Suppressor macrophage treated with lipopolysaccharide for 4 hours (primary cell): ENCODE data around the gene NCOA4.
A peak's percentile ranks its signal among the peaks of the same experiment; 100 is the strongest.
"Not testable (repeated sequence)": the region's sequence is repeated elsewhere in the genome, so short reads cannot be mapped to it uniquely, and the experiment has no call there.

Experiments
- DNase-seq: peaks from one replicate; pipeline ENCODE4 v3.0.0-alpha.2; 2020

Gene NCOA4

DNA sequence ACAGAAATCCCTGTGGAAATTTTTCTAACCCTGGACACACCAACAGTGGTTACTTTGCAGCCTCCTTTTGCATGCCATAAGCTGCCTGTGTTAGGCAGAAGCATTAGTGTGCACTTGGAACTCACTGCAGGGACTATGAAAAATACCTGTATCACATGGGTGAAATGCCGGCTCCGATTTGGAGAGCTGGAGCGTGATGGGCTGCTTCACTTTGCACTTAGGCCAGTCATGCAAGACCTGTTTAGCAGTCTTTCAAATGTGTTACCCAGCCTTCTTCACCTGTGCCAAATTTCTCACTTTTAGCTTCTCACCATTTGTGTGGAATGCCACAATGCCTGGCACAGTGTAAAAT lies 11.3 kb downstream of the NCOA4 start:
- DNase-seq, result no peak

DNA sequence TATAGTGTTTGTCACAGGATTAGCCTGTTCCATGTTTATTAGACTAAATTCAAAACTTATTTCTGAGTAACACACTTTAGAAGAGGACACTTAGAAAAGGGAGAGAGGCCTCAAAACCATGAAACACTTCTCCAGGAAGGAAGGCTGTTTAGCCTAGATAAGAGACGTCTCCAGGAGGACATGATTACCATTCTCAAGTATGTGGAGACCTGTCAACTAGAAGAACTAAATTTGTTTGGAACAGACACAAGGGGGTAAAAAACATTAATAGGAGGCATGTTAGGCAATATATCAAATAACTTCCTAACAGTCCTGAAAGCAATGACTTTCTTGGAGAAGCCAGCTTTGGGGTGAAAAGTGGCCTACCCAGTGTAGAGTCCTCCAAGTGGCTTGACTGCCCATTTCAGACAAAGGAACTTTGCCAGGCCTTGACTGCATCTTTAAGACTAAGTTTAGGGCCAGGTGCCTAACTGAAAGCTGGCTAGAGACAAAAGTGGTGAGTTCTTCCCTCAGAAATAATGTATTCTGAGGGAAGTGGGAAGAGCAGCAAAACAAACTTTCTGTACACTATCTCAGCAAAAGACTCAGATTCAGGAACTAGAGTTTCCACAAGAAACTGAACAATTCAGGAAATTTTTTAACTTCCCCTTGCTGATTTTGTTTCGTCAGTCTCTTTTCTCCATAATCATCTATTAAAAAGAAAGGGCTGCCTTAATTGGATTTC lies 11.8 kb downstream of the NCOA4 start:
- peak; percentile 65 for DNase-seq

DNA sequence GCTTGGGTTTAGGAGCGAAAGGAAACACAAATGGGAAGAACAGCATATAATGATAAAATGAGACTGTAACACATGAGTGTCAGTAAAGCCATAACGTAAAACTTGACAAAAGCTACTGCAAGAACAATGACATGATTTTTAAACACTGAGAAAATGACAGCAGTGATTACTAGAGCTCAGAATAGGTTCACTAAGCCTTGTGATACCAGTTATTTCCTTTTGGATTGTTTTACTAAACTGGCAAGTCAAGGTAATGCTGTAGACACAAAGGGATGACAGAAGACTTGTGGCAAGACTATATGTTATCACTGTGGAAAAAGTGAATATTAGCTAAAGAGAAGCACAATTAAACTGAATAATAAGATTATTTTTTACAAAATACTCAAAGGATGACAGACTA lies 12.7 kb downstream of the NCOA4 start:
- no peak for DNase-seq

DNA sequence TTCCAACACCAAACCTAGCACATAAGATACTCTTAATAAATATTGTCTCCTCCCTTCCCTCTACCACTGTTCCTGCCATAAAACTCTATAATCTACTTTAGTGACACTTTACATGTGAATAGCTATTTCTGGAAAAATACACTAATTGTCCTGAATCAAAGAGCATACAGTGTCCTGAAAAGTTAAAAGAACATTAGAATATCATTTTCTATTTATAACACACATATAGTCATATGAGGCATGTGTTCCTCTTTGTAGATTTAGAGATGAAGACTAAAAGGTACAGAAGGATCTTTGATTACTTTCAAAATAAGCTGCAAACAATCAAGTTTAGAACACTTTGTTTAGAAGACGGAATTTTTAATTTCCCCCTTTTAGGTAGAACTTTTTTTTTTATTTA lies 13.6 kb downstream of the NCOA4 start:
- no peak for DNase-seq

DNA sequence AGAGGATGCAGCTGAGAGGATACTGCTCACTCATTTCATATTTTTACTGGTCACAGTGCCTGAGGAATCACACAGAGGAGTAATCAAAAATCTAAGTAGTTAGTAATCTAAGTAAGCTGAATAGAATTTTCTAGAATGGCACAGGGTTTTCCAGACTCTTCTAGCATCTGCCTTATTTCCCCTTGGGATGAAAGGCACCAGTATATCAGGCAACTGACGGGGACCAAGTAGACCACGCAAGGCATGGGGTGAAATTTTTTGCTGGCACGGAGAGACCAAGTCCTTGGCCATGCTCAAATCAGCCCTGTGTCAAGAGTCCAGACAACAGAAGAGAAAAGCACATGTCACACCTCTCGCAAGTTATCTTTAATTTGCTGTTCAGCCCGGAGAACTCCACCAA lies 14.2 kb downstream of the NCOA4 start:
- no peak for DNase-seq

DNA sequence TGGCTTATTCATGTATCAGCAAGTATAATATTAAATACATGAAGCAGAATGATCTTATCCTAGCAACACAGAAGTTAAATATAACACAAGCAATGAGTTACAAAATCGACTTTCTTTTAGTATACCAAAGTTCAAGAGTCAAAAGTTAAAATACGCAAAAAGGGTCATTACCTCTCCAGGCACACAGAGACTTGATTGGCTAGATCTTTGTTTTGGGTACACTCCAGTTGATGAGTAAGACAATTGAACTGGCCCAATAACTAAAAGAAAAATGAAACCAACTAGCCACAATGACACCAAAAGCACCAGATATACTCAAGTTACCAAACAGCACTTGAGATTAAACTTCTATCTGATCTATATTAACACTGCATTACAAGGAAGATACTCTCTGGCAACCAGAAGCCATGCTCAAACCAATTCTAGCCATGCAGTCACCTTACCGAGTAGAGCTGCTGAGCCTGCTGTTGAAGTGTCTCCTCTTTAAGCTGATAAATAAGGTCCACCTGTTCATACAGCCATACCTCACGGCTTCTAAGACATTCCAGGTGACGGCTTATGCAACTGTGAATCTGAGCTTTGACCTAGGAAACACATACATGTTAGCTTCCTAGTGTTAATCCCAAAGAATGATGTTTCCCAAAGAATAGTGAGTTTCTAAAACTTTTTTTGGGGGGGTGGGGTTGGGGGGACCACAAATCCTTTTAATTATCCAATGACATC lies 15.6 kb downstream of the NCOA4 start:
- no peak for DNase-seq

DNA sequence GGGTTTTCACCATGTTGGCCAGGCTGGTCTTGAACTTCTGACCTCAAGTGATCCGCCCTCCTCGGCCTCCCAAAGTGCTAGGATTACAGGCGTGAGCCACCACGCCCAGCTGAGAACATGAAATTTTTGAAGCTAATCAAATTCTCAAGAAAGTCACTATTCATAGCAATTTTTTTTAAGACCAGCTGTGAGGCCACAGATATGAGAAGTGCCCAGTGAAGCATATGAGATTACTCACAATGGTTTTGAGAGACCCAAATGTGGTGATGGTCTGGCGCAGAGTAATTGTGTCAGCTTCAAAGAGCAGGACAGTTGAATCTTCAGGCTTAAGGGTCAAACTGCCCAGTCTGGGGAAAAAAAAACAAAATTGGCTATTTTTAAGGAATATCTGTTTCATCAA lies 16.2 kb downstream of the NCOA4 start:
- no peak for DNase-seq

DNA sequence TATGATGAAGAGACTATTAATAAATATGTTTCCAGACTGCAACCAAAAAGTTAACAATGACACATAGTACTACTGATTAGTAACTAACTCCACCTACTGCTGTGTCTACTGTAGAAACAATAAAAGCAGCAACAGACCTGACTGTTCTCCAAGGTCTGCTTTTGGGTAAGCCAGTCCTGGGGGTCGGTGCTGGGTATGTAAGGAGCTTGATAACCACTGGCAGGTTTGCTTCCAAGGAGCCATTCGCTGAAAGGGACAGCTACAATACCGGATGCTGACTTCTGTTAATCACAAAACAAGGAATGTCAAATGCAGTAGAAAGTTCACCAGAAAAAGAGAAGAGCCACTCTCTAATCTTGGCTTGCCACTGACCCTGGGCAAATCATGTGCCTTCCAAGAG lies 17.7 kb downstream of the NCOA4 start:
- DNase-seq, result no peak

DNA sequence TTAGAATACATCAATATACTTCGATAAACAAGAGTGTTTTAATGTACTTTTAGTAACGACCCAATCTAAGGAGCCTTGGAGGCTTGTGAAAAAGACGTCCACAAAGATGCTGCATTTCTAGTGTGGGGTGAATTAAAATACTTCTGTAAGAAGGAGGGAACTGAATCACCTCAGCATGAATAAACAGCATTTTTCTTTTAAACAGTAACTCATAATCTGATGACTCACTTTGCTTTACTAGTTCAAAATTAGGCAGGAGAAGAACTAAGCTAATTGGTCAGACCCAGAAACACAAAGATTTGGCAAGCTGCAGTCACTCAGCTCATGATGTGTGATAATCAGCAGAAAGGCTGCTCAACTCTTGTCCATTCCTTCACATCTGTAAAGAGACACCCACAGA lies 24.2 kb downstream of the NCOA4 start:
- no peak for DNase-seq

DNA sequence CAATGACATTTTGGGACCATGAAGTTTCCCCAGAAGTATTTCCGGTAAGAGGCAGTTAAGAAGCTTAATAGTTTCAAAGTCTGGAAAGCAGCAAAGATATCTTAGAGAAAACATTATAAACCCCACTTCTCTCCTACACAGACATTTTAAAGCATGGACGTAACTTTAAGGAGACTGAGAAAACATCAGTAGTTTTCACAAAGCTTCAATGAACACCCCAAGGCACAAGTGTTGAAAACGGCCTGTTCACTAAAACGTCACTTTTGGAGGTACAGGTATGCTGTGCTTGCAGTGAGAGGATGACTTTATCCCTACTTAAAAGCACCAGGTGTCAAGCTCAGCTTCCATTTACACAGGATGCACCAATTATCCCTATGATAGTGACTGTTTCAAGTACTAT lies 25.0 kb downstream of the NCOA4 start:
- no peak for DNase-seq

DNA sequence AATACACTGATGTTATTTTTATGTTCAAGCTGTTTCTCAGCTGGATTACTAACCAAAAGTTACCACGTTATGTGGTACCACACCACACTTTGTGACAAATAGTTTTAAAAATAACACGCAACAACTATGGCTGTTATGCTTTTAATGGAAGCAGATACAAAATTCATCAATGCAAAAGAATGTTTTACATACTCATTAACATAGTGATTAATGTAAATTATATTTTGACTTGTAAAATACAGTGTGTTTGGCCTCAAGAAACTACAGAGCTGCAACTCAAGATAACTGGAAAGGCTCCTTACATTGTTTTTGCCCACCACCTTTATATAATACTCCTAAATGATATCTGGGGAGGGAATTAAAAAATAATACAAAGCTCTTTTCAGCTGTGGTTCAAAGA lies 25.5 kb downstream of the NCOA4 start:
- no peak for DNase-seq

DNA sequence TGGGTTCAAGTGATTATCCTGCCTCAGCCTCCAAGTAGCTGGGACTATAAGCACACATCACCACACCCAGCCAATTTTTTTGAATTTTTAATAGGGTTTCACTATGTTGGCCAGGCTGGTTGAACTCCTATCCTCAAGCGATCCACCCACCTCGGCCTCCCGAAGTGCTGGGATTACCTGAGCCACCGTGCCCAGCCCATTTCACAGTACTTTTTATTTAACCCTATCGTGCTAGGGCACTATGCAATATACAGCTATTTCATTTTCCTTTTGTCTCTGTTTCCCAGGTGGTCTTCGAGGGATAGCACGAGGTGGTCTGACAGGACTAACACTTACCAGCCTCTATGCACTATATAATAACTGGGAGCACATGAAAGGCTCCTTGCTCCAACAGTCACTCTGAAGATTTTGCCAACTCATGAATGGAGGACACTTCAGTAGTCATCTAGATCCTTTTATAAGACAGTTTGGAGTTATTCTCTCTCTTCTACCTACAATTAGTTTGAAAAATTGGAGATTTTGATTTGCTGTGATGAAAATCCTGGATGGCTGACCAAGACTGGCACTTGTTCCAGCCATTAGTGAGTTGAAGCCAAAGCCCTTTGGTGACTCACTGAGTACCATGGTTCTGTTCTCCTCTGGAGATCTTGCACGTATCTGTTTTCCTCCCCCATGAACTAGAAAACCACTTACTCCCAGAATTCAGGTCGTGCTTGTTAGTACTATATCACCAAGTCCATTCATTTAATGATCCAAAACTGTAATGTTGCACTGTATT lies 27.3 kb downstream of the NCOA4 start:
- DNase-seq, result no peak

DNA sequence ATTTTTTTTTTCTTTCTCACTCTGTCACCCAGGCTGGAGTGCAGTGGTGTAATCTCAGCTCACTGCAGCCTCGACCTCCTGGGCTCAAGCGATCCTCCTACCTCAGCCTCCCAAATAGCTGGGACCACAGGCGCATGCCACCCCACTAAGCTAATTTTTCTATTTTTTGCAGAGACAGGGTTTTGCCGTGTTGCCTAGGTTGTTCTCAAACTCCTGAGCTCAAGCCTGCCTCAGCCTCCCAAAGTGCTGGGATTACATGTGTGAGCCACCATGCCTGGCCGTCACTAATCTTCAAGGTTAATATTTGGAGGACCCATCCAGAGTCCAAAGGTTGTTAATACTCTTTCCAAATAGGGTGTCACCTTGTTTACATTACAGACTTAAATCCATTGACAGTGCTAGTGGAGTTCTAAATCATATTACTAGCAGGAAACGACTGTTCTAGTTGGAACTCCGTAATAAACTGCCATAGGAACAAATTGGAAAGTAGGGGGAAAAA lies 28.2 kb downstream of the NCOA4 start:
- DNase-seq, result not testable (repeated sequence)

DNA sequence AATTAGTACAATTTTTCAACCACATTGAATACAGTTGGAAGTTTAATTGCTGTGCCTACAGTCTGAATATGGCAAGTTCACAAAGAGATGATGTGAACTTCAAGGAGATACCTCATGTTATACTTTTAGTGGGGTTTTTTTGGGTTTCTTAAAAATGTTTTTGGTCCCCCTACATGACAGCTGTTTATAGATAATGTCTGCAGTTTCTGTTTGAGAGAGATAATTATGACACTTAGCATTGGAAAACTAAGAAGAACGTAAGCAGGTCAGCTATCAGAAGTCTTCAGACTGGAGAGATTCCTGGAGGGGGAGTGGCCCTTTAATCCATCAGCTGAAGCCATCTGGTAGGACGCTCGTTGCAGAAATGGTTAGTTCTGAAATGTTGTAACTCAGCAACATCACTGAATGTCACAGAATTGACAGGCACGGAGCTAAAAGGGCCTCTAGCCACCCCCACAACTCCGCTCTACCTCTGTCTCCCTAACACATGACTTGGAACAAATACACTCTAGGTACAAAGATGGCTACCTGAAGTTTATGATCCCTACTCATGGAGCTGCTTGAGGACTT lies 29.2 kb downstream of the NCOA4 start:
- DNase-seq, result no peak

DNA sequence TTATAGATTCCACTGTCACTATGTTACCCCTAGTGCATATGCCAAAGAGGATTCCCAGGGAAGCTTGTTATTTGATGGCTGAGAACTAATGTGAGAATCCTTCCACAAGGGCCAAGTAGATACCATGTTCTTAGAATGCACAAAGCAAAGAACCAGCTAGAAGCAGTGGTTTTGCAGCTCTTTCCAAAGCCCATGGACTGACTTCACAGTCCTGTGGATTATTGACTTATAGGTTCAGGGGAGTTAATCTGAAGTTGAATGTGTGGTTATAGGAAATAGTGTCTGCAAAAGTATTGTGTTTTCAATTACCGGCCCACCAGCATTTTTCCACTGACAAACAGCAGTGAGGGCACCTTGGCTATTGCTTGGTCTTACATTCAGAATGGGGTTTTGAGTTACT lies 29.9 kb downstream of the NCOA4 start:
- no peak for DNase-seq

DNA sequence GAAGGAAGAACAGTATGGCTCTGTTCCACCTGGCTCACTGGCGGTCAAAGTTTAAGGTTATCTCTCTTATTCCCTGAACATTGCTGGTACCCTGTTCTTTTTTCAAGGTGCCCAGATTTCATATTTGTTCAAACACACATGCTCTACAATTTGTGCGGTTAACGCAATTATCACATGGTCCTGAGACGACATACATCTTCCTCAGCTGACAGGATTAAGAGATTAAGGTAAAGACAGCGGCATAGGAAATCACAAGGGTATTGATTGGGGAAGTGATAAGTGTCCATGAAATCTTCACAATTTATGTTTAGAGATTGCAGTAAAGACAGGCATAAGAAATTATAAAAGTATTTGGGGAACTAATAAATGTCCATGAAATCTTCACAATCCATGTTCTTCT lies 30.5 kb downstream of the NCOA4 start:
- DNase-seq, result not testable (repeated sequence)

DNA sequence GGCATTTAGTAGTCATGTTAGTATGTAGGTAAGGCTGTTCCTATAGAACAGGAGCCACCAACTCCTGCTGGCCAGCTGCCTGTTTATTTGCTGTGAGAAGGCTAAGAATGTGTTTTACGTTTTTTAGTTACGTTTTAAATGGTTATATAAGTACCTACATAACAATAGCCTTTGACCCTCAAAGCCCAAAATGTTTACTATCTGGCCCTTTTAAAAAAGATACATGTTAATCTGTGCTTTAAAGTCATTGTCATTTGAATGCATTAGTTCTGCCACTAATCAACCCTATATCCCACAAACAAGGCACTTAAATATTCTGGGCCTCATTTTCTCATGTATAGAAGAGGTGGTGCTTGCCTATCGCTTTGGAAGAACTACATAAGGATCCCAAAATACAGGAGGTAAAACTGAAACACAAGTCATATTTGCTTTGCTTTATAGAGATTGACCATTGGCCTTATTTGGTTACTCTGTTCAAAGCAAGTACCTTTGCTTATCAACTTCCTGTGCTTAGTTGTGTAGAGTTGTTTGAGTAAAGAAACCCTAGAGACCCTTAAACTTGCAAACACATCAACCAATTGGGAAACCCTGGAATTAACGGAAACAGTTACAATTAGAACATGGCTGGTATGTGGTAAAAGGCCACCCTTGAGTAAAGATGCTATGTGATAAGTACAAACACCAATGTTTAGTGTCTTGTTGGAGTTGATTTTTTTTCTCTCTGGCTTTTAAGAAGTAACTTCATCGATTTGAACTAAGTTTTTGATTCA lies 32.2 kb downstream of the NCOA4 start:
- no peak for DNase-seq

DNA sequence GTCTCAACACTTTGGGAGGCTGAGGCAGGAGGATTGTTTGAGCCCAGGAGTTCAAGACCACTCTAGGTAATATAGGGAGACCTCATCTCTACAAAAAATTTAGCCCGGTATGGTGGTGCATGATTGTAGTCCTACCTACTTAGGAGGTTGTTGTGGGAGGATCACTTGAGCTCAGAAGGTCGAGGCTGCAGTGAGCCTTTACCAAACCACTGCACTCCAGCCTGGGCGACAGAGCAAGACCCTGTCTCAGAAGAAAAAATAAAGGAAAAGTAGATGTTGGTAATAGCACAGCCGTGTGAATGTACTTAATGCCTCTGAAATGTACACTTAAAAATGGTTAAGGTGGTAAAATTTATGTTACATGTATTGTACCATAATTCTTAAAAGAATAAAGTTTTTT lies 32.9 kb downstream of the NCOA4 start:
- DNase-seq, result no peak

DNA sequence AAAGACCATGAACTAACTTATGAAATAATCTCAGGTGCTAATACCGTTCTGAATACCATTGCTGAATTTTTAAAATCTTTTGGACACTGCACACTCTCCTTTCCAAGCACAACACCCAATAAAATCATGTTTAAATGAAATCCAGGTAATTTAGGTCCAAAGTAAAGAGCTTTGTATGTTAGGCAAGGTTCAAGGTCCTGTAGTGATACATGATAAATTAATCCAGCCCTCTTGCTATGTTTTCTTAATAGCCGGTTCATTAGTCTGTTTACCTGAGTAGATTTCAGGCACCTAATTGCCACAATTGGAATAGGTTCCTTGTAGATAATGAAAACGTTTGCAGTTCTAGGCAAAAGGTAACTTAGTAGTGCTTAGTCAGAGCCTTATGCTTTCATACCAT lies 44.8 kb downstream of the NCOA4 start:
- DNase-seq, result not testable (repeated sequence)

DNA sequence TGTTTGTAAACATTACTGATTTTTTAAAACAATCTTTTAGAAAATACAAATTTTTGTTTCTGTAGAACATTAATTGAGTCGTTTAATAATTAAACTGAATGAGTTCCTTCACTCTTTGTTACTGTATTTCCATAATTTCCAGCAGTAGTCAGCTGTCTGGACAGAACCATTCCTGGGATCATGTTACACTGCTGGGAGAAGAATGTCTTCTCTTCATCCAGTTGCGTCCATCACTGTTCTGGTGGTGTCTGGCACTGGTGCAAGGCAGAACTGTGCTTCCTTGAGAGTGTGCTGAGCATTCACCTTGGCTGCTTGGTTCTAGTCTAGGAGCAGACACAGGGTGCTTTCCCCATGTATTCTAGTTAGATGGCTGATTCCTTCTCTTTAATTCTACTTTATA lies 46.0 kb downstream of the NCOA4 start:
- not testable (repeated sequence) for DNase-seq

DNA sequence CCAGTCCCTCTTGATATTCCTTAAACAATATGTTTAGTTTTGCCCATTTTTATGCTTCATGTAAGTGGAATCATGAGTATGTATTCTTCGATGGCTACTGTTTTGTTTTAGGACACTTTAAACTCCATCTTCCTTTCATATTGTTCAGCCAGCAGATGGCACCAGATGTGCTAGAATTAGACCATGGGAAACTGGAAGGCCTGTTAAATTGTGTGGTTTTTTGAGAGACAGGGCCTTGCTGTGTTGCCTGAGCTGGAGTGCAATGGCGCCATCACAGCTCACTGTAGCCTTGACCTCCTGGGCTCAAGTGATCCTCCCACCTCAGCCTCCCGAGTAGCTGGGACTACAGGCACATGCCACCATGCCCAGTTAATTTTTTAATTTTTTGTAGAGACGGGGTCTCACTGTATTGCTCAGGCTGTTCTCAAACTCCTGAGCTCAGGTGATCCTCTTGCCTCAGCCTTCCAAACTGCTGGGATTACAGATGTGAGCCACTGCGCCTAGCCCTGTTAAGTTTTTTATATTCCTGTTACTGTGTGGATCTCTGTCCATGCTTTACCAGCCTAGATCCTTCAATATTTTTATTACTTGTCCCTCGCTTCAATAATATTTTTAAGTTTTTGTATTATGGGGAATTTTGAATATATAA lies 46.8 kb downstream of the NCOA4 start:
- peak; percentile 62 for DNase-seq

DNA sequence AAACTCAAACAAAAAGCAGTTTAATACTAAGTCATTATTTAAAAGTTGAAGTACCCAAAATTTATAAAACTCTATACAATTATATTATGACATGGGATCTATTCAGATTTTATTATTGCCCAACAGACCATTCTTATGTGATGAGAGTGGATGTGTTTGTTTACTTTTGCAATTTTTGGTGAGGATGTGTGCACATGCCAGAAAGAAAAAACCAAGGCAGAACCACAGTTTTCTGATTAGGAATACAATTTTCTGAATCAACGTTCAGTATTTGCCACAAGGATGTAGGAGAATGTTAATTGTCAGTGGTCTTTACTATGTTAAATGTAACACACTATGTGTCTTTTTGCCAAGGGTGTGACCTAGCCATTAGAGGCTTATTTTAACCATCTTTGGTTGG lies 49.1 kb downstream of the NCOA4 start:
- DNase-seq, result not testable (repeated sequence)
